GM19395 (cell line): Measurements from ENCODE around the gene ROR2.

ENCODE experiments used
- ATAC-seq: cut with Tn5 transposase; IDR thresholded peaks from one replicate; pipeline ENCODE4 v1.9.1; 2021; ENCODE audit warnings: mild to moderate bottlenecking, moderate library complexity; ENCODE audit not compliant: unreplicated experiment

Gene ROR2

DNA sequence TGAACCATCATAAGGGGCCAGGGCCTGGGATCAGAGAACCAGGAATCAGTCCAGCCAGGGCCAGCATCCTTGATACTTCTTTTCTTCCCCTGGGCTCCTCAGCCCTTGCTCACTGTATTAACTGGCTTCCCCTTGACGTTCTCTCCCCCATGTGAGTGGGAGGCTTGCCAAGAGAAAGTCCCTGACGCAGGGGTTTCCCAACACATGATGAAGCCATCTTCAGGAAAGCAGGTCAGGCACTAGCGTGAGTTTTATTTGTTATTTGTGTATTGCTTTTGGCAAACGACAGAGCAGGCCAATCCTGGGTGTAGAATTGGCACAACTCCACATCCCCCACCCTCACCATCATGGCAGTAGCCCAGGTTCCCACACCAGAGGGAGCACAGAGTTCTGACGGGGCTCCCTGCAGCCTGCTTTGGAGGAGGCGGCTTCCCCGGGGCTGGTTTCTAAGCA, 360.9 kb downstream of the ROR2 start:
- no peak for ATAC-seq

DNA sequence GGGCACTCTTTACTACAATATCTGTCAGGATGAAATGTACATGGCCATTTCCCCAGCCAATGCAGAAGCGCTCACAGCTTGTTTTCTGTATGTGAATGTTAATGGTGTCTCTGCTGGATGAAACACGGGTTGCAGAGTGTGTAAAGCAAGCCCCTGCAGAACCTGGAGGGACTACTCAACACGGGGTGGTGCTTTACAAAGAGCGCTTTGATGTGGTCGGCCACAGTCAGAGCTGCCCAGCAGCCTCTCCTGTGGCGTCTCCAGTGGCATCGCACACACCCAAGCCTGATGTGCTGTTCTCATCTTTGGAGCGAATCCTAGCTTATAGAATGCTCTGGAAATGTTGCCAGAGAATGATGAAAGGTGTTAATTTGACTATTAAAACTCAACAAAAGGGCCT, 363.7 kb downstream of the ROR2 start:
- ATAC-seq: no peak

DNA sequence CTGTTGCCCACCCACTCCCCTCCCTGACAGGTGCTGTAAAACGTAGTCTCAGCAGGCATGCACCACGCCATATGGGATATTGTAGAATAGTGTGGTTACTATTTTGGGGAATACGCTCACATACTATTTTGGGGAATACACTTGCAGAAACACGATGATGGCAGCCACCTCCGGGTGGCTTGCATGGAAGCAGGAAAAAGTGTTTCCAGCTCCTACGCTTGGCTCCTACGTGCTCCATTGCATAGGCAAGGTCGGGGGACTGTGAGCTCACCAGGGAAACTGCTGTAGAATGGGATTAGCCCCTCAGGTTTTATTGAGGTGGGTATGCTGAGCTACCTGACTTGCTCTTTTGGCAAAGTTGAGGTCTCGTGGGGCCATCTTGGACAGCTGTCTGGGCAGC, 366.1 kb downstream of the ROR2 start:
- no peak for ATAC-seq

DNA sequence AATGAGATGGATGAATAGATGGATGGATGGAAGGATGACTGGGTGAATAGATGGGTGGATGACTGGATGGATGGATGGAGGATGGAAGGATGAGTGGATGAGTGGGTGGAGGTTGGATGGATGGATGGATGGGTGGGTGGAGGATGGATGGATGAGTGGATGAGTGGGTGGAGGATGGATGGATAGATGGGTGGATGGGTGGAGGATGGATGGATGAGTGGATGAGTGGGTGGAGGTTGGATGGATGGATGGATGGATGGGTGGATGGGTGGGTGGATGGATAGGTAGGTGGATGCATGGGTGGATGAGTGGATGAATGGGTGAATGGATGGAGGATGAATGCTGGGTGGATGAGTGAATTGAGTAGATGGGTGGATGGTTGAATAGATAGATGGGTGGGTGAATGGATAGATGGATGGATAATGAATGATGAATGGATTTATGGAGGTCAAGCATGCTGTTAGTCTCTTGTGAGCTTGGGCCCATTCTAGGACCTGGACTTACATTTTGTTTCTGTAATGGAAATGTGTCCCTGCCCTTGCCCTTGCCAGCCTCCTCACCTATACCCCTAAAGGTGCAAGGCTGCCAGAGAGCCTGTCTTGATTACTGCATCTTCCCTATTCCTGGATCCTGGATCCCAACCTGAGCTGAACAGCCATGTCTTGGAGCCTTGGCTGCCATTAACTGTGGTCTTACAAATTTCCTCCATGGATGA, 366.7 kb downstream of the ROR2 start:
- no peak for ATAC-seq

DNA sequence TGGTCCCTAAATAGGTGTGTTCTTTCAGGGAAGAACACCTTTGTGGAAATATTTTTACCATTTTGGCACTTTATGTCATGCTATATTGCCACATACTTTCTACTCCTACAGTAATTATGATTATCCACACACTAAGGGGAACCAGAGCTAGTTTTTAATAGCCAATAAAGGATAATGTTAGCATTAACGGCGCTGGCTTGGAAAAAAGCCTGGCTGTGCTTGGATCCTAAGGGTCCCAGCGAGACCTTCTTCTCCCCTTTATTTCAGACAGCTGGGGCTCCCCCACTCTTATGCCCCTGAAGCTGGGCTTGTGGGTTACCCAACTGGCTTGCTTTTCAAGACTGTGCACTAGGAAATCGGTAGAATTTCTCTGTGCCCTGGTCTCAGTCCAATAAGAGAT, 367.8 kb downstream of the ROR2 start:
- no peak for ATAC-seq

DNA sequence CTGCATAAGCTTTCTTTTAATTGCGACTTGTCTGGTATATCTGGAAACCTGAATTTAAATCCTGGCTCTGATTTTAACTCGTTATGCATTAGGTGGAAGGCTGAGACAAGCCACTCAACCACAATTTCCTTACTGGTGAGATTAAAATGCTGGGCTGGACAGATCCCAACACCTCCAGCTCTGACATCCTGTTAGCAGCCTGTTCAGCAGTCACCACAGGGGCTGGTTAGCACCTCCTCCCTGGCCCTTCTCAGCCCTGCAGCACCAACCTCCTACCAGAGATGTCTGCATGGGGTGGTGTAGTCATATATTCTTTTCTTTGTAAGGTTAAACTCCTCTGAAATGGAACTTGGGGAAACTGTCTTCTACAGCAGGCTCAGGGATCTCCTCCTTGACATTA, 369.9 kb downstream of the ROR2 start:
- no peak for ATAC-seq

DNA sequence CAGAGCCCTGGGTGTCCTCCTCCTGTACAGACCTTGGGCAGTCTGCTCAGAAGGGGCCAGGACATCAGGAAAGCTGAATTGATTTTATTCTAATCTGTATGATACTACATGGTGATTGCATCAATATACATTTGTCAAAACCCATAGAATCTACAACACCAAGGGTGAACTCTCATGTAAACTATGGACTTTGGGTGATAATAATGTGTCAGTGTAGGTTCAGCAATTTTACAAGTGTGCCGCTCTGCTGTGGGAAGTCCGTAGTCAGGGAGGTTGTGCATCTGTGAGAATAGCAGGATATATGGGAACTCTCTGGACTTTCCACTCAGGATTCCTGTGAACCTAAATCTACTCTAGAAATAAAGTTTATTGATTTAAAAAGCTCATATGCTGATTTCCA, 371.1 kb downstream of the ROR2 start:
- no peak for ATAC-seq

DNA sequence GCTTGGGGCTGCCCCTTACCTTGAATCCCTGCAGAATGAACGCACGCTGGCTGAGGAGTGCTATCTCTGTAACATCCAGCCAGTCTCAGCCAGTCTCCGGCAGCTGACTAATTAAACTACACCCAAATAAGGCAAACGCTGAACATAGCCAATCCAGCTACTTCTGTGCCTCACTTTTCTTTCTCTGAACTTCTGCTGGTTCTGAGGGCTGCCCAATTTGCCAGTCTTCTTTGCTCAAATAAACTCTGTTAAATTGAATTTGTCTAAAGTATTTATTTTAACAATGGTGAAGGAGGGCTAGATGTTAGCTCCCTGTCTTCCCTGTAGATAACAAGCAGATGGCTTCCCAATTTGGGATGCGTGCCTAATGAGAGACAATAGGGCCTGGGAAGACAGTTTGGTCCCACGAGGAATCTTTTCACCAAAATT, 372.4 kb downstream of the ROR2 start:
- no peak for ATAC-seq

DNA sequence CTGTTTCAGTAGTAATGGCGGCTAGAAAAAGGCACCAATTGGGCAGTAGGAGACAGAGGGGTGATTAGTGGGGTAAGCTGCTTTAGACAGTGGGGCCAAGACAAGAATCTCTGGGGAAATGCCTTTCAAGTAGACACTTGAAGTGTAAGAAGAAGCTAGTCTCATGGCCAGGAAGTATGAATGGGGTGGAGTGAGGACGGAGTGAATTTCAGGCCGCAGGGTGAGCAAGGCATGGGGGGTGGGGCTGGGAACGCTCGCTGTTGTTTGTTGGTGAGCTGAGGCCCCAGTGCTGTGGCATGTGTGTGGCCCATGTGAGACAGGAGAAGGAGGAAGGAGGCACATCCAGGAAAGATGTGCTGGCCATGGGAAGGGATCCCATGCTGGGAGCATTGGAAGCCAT, 377.2 kb downstream of the ROR2 start:
- ATAC-seq: no peak

DNA sequence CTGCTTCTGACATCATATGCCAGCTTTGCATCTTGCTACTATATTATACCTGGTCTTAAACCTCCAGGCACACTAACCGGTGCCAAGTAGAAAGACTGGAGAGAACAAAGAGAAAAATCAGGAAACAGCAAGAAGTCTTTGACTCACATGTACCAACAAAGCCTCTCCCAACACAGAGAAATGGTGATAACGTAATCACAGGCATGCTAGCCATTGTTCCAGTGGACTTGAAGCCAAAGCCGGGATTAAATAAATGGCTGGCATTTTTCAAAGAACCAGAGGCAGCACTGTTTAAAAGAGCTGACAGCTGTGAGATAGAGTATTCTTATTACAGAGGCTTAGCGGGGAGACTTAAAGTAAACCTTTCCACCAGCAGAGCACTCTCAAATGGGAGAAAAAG, 378.0 kb downstream of the ROR2 start:
- ATAC-seq: no peak

DNA sequence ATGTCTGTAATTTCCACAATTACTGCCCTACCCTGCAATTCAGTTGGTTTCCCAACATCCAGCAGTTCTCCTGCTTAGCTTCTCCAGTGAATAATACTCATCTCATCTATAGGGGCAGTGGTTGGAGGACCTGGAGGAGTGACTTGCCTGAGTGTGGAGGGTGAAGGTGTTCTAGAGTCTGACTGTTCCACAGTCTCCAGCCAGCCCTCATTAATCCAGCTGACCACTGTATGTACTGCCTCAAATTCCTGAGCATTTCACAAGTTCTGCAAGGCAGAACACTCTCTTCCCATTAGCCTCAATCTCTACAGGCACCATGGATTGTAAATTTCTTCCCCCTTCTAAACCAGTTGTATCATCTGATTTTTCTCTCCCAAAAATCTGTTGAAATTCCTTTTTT, 379.0 kb downstream of the ROR2 start:
- no peak for ATAC-seq

DNA sequence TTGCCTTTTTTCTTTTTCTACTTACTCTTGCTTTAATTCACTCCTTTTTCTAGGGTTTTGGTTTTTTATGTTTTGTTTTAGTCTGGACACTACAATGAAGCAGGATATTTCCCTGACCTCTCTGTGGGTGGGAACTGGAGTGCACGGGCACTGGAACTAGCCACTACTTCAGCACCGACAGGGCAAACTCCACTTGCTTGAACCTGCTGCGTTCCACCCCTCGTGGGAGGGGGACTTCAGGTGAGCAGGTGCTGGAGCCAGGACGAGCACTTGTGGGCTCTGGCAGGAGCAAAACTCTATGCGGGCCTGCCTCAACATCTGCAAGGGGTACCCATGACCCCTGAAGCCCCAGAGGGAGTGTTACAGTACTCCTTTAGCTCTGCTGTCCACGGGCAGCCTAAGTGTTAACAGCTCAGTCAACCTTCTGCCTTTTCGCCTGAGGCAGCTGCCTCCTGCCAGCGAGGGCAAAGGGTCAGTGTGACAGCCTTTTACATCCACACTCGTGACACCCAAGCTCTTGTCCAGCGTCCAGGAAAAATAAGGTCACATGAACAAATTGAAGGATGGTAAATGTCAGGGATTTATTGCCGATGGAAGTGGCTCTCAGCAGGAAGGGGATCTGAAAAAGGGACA, 382.3 kb downstream of the ROR2 start:
- no peak for ATAC-seq

DNA sequence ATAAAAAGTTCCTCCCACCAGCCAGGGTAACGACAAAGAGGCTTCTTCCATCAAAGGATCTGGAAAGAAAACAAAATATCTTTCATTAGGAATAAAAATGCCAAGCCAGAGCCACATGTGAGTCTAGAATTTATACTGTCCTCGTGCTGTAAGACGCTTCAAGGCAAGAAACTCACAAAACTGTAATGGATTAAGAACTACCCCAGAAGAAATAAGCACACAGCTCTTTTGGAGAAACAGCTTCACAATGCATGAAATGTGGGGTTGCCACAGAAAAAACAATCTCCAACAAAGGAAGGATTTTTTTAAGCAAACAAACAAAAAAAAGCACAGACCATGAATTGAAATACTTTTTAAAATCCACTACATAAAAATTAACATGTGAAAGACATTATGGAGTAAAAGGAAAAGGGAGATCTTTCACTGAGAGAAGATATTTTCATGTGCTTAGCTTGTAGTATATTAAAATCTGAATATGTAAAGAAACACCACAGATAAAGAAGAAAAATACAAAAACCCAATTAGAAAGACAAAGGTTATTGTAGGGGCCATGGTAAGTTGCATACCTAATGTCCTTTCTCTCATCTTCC, 385.9 kb downstream of the ROR2 start:
- no peak for ATAC-seq

DNA sequence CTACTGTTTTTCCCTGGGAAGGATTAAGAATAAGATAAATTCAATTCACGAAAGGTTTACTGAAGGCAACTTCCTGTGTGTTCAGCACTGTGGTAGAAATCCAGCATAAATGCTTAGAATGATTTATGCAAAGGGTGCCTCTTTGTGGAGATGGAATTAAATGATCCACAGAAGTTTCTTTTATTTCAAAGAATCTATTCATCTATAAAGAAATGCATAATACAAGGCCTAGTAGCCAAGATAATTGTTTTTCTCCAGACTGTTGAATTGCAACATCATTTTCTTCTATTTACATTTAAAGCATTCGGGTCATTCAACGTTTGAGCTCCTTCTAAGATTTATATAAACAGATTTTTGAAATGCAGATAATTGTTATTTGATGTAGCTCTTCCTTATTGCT, 387.6 kb downstream of the ROR2 start:
- no peak for ATAC-seq

DNA sequence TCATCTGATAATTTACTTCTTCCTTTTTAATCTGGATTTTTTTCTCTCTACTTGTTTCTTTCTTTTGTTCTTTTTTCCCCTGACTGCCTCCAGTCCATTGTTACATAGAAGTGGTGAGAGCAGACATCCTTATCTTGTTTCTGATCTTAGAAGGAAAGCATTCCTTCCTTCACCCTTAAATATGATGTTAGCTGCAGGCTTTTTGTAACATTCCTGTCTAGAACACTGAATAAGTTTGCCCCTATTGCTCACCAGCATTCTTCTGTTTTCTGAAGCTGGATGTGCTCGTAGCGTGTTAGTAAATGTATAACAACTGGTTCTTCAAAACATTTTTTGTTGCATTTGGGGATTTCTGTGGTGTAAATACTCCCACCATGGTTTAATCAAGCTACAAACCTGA, 389.7 kb downstream of the ROR2 start:
- no peak for ATAC-seq

DNA sequence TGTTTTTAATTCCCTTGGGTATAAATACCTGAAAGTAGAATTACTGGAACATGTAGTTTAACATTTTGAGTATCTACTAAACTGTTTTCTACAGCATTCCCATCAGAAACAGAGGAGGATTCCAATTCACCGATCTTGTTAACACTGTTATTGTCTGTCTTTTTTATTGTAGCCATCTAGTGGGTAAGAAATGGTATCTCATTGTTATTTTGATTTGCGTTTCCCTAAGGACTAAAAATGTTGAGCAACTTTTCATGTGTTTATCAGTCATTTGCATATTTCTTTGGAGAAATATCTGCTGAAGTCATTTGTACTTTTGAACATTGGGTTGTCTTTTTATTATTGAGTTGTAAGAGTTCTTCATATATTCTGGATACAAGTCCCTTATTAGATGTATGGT, 391.1 kb downstream of the ROR2 start:
- no peak for ATAC-seq

DNA sequence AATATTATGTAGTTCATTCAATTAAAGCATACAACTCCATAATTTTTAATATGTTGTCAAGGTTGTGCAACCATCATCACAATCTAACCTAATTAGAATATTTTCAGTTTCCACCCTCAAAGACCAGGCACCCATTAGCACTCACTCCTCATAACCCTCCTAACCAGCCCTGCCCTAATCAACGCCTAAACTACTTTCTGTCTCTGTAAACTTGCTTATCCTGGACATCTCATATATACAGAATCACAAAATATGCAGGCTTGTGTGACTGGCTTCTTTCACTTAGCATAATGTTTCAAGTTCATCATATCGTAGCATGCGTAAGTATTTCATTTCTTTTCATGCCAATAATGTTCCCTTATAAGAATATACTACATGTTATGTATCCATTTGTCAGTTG, 391.6 kb downstream of the ROR2 start:
- ATAC-seq: no peak

DNA sequence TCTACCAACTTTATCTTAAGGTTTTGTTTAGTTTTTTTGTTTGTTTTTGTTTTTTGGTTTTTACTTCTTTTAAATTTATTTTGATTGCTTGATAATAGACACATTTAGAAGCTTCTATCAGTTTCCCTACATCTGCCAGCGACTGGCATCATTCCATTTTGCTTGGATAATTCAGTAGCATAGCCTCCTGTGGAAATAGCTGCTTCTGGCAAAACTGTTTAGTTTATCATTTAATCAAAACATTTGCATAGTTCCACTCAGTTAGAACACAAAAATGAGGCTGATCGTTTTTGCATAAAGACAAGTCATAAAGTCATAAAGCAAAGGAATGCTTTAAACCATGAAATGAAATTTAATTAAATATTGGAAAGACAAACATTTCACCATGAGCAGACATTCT, 392.7 kb downstream of the ROR2 start:
- ATAC-seq: no peak

DNA sequence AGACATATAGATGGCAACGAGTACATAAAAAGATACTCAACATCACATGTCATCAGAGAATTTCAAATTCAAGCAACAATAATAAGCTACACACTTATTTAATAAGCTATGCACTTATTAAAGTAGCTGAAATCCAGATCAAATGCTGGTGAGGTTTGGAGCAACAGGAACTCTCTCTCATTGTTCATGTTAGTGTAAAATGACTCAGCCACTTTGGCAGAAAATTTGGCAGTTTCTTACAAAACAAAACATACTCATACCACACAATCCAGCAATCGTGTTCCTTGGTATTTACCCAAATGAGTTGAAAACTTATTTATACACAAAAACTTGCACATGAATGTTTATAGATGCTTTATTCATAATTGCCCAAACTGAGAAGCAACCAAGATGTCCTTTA, 394.9 kb downstream of the ROR2 start:
- ATAC-seq: no peak

DNA sequence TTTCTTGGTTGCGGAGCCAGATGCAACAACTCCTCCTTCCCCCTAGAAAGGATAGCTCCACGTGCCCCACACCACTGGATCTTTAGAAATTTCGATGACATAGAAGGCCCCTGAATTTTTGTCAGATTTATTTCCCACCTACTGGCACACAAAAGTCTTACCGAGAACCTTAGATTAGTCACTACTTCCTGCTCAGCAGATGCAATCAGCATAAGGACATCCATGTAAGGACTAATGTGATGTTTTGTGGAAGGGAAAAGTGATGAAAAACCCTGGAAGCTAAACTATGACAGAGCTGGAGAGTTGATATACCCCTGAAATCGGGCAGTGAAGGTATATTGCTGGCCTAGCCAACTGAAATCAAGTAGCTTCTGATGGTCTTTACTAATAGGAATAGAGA, 400.9 kb downstream of the ROR2 start:
- ATAC-seq: no peak

DNA sequence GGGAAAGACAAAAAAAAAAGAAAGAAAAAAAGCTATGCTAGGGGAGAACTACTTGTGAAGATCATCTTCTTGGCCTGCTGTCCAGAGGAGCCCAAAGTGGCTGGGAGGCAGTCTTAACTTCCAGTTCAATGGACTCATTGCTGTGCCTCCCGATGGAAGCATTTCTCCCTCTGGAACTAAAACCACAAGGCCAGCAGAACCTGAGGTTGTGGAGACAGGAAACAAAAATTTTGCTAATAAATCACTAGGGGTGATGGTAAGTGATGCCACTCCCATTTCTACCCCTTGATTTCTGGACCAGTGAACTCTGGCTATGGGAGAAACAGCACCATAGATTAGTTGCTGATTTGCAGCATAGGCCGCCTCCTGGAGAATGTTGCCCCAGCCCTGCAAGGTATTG, 402.9 kb downstream of the ROR2 start:
- no peak for ATAC-seq

DNA sequence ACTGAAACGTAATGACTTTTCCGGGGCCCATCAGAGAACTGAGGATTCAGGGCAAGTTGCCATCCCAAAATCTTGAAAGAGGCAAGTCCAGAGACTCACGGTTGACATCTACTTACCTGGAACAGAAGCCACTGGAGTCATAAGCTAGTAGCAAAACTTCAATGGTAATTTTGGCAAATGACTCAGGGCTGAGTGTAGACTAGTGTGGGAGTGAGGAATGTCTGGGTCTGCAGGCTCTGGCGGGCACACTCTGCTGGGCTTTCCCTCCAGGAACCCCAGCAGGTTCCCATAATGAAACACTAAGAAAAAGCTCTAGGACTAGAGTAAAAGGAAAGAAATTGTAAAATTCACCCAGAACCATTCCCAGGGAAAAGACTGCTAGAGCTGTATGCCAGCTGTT, 403.5 kb downstream of the ROR2 start:
- no peak for ATAC-seq

DNA sequence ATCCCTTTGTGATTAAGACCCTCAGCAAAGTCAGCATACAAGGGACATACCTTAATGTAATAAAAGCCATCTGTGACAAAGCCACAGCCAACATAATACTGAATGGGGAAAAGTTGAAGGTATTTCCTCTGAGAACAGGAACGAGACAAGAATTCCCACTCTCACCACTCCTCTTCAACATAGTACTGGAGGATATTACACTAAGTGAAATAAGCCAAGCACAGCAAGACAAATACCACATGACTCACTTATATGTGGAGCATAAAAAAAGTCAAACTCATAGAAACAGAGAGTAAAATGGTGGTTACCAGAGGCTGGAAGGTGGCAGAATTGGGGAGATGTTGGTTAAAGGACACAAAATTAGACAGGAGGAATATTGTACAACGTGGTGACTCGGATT, 408.3 kb downstream of the ROR2 start:
- no peak for ATAC-seq
